GM12878 (cell line): Measurements from ENCODE around the gene PGAP3.

ENCODE experiments used
- CBX3 ChIP-seq: fragments of 200-600 bp; sonication (generic); IDR thresholded peaks from 2 replicates; pipeline ENCODE4 v1.6.1; 2016; ENCODE audit warnings: low read depth, borderline replicate concordance
- CREM ChIP-seq: IDR thresholded peaks from 2 replicates; pipeline ENCODE4 v1.6.1; 2014; ENCODE audit warnings: antibody characterized with exemption, low read depth
- EP300 ChIP-seq, 2 experiments: fragments of 150-350 bp in 1 of 2; IDR thresholded peaks; 2 replicates each; pipeline ENCODE4 v1.6.1; 2011 to 2012; ENCODE audit warnings: low read depth in 2 of 2, low read length in 2 of 2, borderline replicate concordance in 1 of 2, improper control_type of control experiment in 1 of 2, inconsistent platforms in 1 of 2; ENCODE audit not compliant: control insufficient read depth in 1 of 2
- HDGF ChIP-seq: fragments of 450-650 bp; IDR thresholded peaks from 2 replicates; pipeline ENCODE4 v1.6.1; 2016; ENCODE audit warnings: antibody characterized with exemption
- TCF12 ChIP-seq: IDR thresholded peaks from 2 replicates; pipeline ENCODE4 v1.6.1; 2011; ENCODE audit warnings: low read depth, mild to moderate bottlenecking, low read length
- YBX1 ChIP-seq: fragments of 450-650 bp; IDR thresholded peaks from 2 replicates; pipeline ENCODE4 v1.6.1; 2016; ENCODE audit warnings: antibody characterized with exemption
- YY1 ChIP-seq: IDR thresholded peaks from 2 replicates; pipeline ENCODE4 v1.6.1; 2011; ENCODE audit warnings: low read depth, mild to moderate bottlenecking, low read length
- TF ChIP-seq, protein P1 (sequence below), 3 experiments: IDR thresholded peaks in 2 of 3; conservative IDR thresholded peaks in 1 of 3; 2 replicates each; pipeline ENCODE4 v1.5.1; 2011; ENCODE audit warnings: low read depth in 3 of 3, low read length in 3 of 3, mild to moderate bottlenecking in 3 of 3, control low read depth in 2 of 3, moderate library complexity in 2 of 3, inconsistent platforms in 1 of 3, mixed read lengths in 1 of 3; ENCODE audit not compliant: control insufficient read depth in 2 of 3, insufficient read depth in 1 of 3; ENCODE audit errors: extremely low read depth in 1 of 3
- TF ChIP-seq, protein P2 (sequence below): IDR thresholded peaks from 2 replicates; pipeline ENCODE4 v1.6.1; 2012; ENCODE audit warnings: mild to moderate bottlenecking, low read depth, low read length

DNA sequence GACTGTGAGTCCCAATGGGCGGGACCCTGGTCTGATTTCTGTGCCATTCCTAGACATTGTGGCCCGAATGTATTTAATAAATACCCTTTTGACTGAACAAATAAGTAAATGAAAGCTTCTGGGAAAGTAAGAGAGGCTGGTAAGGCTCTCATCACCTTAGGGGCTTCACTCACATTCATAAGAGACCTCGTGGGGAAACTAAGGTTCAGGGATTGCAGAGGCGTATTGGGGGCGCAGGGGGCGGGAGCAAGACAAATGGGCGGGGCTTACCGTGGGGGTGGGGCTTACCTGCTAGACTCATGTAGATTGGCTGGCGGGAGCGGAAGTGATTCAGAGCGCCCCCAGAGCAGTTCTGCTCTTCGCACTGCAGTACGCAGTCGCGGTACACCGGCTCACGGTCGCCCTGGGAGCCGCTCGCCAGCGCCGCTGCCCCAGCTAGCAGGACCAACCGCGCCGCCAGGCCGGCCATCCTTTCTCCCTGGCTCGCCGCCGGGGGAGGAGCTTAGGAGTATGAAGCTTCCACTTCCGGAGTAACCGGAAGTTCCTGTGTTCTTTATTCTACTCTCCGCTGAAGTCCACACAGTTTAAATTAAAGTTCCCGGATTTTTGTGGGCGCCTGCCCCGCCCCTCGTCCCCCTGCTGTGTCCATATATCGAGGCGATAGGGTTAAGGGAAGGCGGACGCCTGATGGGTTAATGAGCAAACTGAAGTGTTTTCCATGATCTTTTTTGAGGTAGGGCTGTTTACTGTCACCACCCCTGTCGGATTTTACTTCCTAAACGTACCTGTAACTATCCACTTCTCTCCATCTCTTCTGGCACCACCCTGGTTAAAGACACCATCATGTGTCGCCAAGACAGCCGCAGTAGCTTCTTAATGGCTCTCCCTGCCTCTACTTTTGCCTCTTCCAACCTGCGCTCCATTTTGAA is at the start of gene PGAP3:
- TF ChIP-seq TCF12 (no peak), CBX3 (no peak), YY1 (peak; percentile 89), YBX1 (no peak), HDGF (no peak), EP300 (IDR thresholded peaks at IDR 0.05; ENCODE audit: borderline replicate concordance in 1 of 2, control insufficient read depth in 1 of 2, low read depth in 2 of 2, low read length in 2 of 2) (no peak), CREM (peak; percentile 11; the same call in 1 of the 2 replicates)
- TF ChIP-seq, protein P1, sequence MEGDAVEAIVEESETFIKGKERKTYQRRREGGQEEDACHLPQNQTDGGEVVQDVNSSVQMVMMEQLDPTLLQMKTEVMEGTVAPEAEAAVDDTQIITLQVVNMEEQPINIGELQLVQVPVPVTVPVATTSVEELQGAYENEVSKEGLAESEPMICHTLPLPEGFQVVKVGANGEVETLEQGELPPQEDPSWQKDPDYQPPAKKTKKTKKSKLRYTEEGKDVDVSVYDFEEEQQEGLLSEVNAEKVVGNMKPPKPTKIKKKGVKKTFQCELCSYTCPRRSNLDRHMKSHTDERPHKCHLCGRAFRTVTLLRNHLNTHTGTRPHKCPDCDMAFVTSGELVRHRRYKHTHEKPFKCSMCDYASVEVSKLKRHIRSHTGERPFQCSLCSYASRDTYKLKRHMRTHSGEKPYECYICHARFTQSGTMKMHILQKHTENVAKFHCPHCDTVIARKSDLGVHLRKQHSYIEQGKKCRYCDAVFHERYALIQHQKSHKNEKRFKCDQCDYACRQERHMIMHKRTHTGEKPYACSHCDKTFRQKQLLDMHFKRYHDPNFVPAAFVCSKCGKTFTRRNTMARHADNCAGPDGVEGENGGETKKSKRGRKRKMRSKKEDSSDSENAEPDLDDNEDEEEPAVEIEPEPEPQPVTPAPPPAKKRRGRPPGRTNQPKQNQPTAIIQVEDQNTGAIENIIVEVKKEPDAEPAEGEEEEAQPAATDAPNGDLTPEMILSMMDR (IDR thresholded peaks at IDR 0.05 in 2 of 3, conservative IDR thresholded peaks at IDR 0.05 in 1 of 3; ENCODE audit: control insufficient read depth in 2 of 3, extremely low read depth in 1 of 3, insufficient read depth in 1 of 3, low read depth in 3 of 3, low read length in 3 of 3) = peak in 1 of 3 experiments; percentile 10; a peak in 2 of 6 replicates
- TF ChIP-seq, protein P2, sequence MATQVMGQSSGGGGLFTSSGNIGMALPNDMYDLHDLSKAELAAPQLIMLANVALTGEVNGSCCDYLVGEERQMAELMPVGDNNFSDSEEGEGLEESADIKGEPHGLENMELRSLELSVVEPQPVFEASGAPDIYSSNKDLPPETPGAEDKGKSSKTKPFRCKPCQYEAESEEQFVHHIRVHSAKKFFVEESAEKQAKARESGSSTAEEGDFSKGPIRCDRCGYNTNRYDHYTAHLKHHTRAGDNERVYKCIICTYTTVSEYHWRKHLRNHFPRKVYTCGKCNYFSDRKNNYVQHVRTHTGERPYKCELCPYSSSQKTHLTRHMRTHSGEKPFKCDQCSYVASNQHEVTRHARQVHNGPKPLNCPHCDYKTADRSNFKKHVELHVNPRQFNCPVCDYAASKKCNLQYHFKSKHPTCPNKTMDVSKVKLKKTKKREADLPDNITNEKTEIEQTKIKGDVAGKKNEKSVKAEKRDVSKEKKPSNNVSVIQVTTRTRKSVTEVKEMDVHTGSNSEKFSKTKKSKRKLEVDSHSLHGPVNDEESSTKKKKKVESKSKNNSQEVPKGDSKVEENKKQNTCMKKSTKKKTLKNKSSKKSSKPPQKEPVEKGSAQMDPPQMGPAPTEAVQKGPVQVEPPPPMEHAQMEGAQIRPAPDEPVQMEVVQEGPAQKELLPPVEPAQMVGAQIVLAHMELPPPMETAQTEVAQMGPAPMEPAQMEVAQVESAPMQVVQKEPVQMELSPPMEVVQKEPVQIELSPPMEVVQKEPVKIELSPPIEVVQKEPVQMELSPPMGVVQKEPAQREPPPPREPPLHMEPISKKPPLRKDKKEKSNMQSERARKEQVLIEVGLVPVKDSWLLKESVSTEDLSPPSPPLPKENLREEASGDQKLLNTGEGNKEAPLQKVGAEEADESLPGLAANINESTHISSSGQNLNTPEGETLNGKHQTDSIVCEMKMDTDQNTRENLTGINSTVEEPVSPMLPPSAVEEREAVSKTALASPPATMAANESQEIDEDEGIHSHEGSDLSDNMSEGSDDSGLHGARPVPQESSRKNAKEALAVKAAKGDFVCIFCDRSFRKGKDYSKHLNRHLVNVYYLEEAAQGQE = no peak
